GM18907 (cell line): ENCODE measurements around the gene MAP2K6.
A peak's percentile ranks its signal among the peaks of the same experiment; 100 is the strongest.

ENCODE experiments used
- ATAC-seq: cut with Tn5 transposase; IDR thresholded peaks from one replicate; pipeline ENCODE4 v1.9.1; 2021; ENCODE audit warnings: mild to moderate bottlenecking, moderate library complexity; ENCODE audit not compliant: unreplicated experiment

MAP2K6 gene

GRCh38 chr17:69574257-69575197 is 160.0 kb downstream of the MAP2K6 start:
- ATAC-seq: no peak

GRCh38 chr17:69575346-69575761 is 160.9 kb downstream of the MAP2K6 start:
- no peak for ATAC-seq

- ATAC-seq: no peak
These were observed 162.6 kb downstream of the MAP2K6 start for GRCh38 chr17:69577098-69577497.

- no peak for ATAC-seq
These were observed 164.0 kb downstream of the MAP2K6 start for GRCh38 chr17:69578385-69578936.

- no peak for ATAC-seq
These were observed 165.6 kb downstream of the MAP2K6 start for GRCh38 chr17:69579961-69580677.

- ATAC-seq: peak; percentile 86
These were observed 166.8 kb downstream of the MAP2K6 start for GRCh38 chr17:69581061-69581961.

GRCh38 chr17:69588316-69588715 is 173.8 kb downstream of the MAP2K6 start:
- no peak for ATAC-seq

GRCh38 chr17:69588827-69589239 is 174.3 kb downstream of the MAP2K6 start:
- ATAC-seq: no peak

- ATAC-seq: no peak
These were observed 176.2 kb downstream of the MAP2K6 start for GRCh38 chr17:69590671-69591070.

- ATAC-seq: no peak
These were observed 178.3 kb downstream of the MAP2K6 start for GRCh38 chr17:69592692-69593350.

- ATAC-seq: no peak
These were observed 178.8 kb downstream of the MAP2K6 start for GRCh38 chr17:69593351-69593715.

- ATAC-seq: no peak
These were observed 179.2 kb downstream of the MAP2K6 start for GRCh38 chr17:69593716-69594115.

GRCh38 chr17:69594641-69595040 is 180.1 kb downstream of the MAP2K6 start:
- ATAC-seq: no peak

- no peak for ATAC-seq
These were observed 181.6 kb downstream of the MAP2K6 start for GRCh38 chr17:69596141-69596540.

- ATAC-seq: no peak
These were observed 183.6 kb downstream of the MAP2K6 start for GRCh38 chr17:69597898-69598692.

GRCh38 chr17:69602972-69603371 is 188.5 kb downstream of the MAP2K6 start:
- ATAC-seq: no peak
